Choroid plexus epithelial cell (primary cell): ENCODE measurements around the gene KCNH2.

Experiments
- DNase-seq: peaks from one replicate; pipeline ENCODE4 v3.0.0-alpha.2; 2010; ENCODE audit warnings: low read depth
- H3K4me3 ChIP-seq: 2 replicates; pipeline ENCODE4 v1.5.1; 2011; ENCODE audit warnings: low read depth, mild to moderate bottlenecking, control low read depth, low read length, moderate library complexity
- CTCF ChIP-seq: conservative IDR thresholded peaks from 2 replicates; pipeline ENCODE4 v1.5.1; 2011; ENCODE audit warnings: low read depth, mild to moderate bottlenecking, control low read depth, inconsistent platforms, low read length, moderate library complexity

The KCNH2 gene

GRCh38 chr7:150954201-150954985, 23.7 kb downstream of the KCNH2 start:
- no peak for DNase-seq

DNA sequence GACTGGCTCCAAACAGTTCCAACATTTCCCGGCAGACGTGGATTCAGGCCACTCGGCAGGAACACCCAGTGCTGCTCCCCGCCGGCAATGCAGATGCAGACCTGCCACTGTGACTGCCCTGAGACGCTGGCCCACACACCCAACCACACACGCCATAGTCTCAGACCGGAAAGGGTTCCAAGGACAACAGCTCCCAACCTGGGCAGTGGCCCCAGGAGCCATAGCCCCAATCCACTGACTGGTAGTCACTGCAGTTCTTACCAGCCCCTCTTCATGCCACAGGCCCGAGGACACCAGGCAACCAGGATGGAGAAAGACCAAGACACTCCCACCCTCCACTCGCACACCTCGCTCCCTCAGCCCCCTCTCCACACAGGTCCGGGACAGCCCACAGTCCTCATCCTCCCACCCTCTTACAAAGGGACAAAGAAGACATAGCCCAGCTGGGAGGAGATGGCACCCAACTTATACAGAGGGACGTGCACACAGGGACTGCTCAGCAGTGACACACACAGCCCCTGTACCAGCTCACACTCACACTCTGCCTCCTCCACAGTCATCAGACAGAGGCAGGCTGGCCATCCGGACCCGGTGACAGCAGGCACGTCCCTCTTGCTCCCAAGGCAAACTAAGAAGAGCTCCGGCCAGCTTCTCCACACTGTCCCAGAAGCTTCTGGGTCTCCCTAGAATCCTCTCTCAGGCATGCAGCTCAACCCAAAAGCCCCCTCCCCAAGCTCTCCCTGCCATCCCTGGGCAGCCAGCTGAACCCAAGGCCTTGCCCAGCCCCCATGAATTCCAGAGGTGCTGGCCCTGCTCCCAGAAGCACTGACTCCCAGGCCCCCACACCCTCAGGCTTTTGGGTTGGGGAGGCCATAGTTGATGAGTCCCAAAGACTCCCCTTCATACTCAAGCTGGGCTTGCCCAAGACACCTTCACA, 24.8 kb downstream of the KCNH2 start:
- TF ChIP-seq CTCF: no peak
- no peak overlapping the region for H3K4me3 ChIP-seq
- DNase-seq: no peak

More at GRCh38 chr7:150954201-150954985, 23.7 kb downstream of the KCNH2 start:
- no peak for TF ChIP-seq CTCF
- H3K4me3 ChIP-seq: no peak overlapping the region

DNA sequence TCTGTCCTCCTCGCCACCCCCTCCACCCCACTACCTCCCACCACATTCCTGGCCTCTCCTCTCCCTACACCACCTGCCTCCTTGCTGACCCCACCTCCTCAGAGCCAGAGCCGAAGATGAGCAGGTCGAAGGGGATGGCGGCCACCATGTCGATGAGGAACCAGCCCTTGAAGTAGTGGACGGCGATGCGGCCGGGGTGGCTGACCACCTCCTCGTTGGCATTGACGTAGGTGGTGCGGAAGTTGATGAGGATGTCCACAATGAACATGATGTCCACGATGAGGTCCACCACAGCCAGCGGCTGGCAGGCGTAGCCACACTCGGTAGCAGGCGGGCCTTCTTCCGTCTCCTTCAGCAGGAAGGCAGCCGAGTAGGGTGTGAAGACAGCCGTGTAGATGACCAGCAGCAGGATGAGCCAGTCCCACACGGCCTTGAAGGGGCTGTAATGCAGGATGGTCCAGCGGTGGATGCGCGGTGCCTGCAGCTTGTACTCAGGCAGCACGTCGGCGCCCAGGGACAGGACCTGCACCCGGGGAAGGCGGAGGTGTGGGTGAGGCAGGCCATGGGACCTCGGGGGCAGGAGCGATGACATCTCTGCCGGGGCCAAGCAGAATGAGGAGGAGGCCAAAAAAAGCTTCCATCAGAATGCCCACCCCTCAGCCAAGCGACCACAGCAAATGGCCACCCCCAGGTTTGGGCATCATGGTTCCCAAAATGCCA, 25.6 kb downstream of the KCNH2 start:
- TF ChIP-seq CTCF: no peak
- DNase-seq: no peak

DNA sequence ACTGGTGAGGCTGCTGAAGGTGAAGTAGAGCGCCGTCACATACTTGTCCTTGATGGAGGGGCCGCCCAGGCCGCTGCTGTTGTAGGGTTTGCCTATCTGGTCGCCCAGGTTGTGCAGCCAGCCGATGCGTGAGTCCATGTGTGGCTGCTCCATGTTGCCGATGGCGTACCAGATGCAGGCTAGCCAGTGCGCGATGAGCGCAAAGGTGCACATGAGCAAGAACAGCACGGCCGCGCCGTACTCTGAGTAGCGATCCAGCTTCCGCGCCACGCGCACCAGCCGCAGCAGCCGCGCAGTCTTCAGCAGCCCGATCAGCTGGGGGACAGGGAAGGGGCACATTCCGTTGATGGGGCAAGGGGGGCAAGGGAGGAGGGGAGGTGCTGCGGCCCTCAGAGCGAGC, 26.6 kb downstream of the KCNH2 start:
- no peak overlapping the region for H3K4me3 ChIP-seq

More for the DNA sequence above, 25.6 kb downstream of the KCNH2 start:
- H3K4me3 ChIP-seq: no peak overlapping the region

DNA sequence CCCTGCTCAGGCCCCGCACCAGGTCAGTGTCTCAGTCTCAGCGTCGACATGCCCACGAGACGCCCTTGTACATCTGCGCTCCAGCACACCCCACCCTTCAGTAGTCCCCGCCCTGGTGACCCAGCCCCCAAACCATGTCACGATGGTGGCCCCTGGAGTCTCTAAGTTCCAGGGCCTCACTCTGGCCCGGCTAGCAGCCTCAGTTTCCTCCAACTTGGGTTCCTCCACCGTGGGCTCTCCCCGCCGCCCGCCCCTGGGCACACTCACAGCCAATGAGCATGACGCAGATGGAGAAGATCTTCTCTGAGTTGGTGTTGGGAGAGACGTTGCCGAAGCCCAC, 27.0 kb downstream of the KCNH2 start:
- no peak overlapping the region for H3K4me3 ChIP-seq
- DNase-seq: no peak
- TF ChIP-seq CTCF: no peak

More for the DNA sequence above, 26.6 kb downstream of the KCNH2 start:
- TF ChIP-seq CTCF: no peak
- DNase-seq: no peak

DNA sequence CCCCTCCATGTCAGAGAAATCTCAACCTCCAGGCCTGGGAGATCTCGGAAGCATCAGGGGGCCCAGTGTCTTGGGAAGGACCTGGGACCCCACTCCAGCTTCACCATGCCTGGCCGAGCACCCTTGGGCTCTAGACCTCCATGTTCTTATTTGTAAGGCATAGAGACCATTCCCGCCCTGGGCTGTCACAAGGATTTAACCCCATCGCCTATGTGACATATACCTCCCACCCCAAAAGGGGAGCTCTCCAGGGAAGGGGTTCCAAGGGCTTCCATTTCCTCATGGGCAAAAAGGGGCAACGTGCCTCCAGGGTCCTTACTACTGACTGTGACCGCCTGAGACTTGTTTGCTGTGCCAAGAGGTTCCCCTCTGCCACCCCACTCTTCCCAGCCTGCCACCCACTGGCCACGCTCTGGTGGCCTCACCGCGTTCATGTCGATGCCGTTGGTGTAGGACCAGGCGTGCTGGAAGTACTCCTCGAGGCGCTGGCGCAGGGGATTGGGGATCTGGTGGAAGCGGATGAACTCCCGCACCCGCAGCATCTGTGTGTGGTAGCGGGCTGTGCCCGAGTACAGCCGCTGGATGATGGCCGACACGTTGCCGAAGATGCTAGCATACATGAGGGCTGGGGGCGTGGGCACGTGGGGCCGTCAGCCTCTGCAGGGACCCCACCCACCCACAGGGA, 27.5 kb downstream of the KCNH2 start:
- TF ChIP-seq CTCF: no peak
- no peak overlapping the region for H3K4me3 ChIP-seq
- DNase-seq: no peak
